AG09319 (cell line): ENCODE data around the gene LDB2.

Source experiments
- DNase-seq: peaks from one replicate; pipeline ENCODE4 v3.0.0-alpha.2; 2010; ENCODE audit warnings: low read depth; ENCODE audit errors: extremely low read depth
- CTCF ChIP-seq: IDR thresholded peaks from 2 replicates; pipeline ENCODE4 v1.5.1; 2011; ENCODE audit warnings: low read depth, mild to moderate bottlenecking, inconsistent platforms, low read length, moderate library complexity

Gene LDB2

GRCh38 chr4:16598597-16599206 is 299.7 kb downstream of the LDB2 start:
- DNase-seq: no peak
- TF ChIP-seq CTCF: no peak

- DNase-seq: no peak
- TF ChIP-seq CTCF: no peak
These were observed 300.4 kb downstream of the LDB2 start for GRCh38 chr4:16597845-16598596.

GRCh38 chr4:16597443-16597842 is 301.0 kb downstream of the LDB2 start:
- TF ChIP-seq CTCF: no peak
- DNase-seq: no peak

GRCh38 chr4:16596267-16596666 is 302.2 kb downstream of the LDB2 start:
- no peak for TF ChIP-seq CTCF
- no peak for DNase-seq

- DNase-seq: no peak
- TF ChIP-seq CTCF: no peak
These were observed 304.3 kb downstream of the LDB2 start for GRCh38 chr4:16594128-16594527.

GRCh38 chr4:16593386-16593785 is 305.1 kb downstream of the LDB2 start:
- no peak for TF ChIP-seq CTCF
- DNase-seq: no peak

GRCh38 chr4:16591272-16591826 is 307.1 kb downstream of the LDB2 start:
- DNase-seq: no peak
- TF ChIP-seq CTCF: no peak
